H1 (cell line): ENCODE results near the gene ZMAT5. TPM values are rescaled to one million over a fixed set of nuclear protein-coding genes. Genes with fewer than 3 reads are reported as not detected.

ENCODE experiments used
- CHD7 ChIP-seq: fragments of 300-600 bp; sonication (generic); IDR thresholded peaks from 2 replicates; pipeline ENCODE4 v1.7.1; 2012; ENCODE audit warnings: low read length, moderate library complexity, mild to moderate bottlenecking, inconsistent platforms; ENCODE audit not compliant: insufficient replicate concordance
- GTF2F1 ChIP-seq: IDR thresholded peaks from 2 replicates; pipeline ENCODE4 v1.6.1; 2012; ENCODE audit warnings: low read depth, low read length, improper control_type of control experiment, borderline replicate concordance
- RAD21 ChIP-seq, 2 experiments: IDR thresholded peaks in 1 of 2; conservative IDR thresholded peaks in 1 of 2; 2 replicates each; pipeline ENCODE4 v1.6.1; 2011; ENCODE audit warnings: low read depth in 2 of 2, low read length in 2 of 2, improper control_type of control experiment in 1 of 2, inconsistent platforms in 1 of 2, mild to moderate bottlenecking in 1 of 2, moderate library complexity in 1 of 2
- RNF2 ChIP-seq: fragments of 200-900, 300-1000 bp; sonication (generic); IDR thresholded peaks from 2 replicates; pipeline ENCODE4 v1.7.1; 2016; ENCODE audit warnings: borderline replicate concordance, low read depth, mild to moderate bottlenecking, antibody characterized with exemption, low read length; ENCODE audit not compliant: poor library complexity, severe bottlenecking; ENCODE audit errors: missing control alignments
- TEAD4 ChIP-seq: IDR thresholded peaks from 2 replicates; pipeline ENCODE4 v1.6.1; 2012; ENCODE audit warnings: low read depth, low read length, inconsistent platforms, mixed read lengths
- polyA plus RNA-seq, 7 experiments: library from polyadenylated mRNA; depleted of rRNA in 3 of 7; stranded (reverse) in 5 of 7; unstranded in 2 of 7; fragments of >200 nt in 5 of 7; fragments of 200-250 nt in 2 of 7; gene quantifications; 1 replicate in 5 of 7; 2 replicates in 1 of 7; 4 replicates in 1 of 7; pipeline versions ENCODE4 v1.2.1 to v1.2.3, GENCODE V29; 2011 to 2013; ENCODE audit warnings: missing spikeins in 2 of 7, mixed read lengths in 2 of 7
- total RNA-seq: library from RNA; stranded (reverse); fragmentation: NEBNext Ultra II Directional; extraction: Animal tissue kit (Norgen Biotek cat#: 25700); gene quantifications from 2 replicates; pipeline ENCODE4 v1.2.1, GENCODE V29; 2021
- TF ChIP-seq, protein P1 (sequence below), 3 experiments: IDR thresholded peaks; 1 replicate in 2 of 3; 2 replicates in 1 of 3; pipeline versions ENCODE4 v1.5.1 to v1.6.1; 2011; ENCODE audit warnings: low read length in 3 of 3, mild to moderate bottlenecking in 3 of 3, inconsistent platforms in 2 of 3, low read depth in 1 of 3, moderate library complexity in 1 of 3; ENCODE audit not compliant: insufficient read depth in 1 of 3; ENCODE audit errors: control extremely low read depth in 1 of 3

ZMAT5 gene
- total and polyA plus RNA-seq, 2 of the 8 experiments (the other 6 are each of a cell fraction or from before 2014, with no cell fraction given), result 14.0 to 38.3 TPM

GRCh38 chr22:29734838-29735237 lies 32.0 kb downstream of the ZMAT5 start (continued):
- no peak for TF ChIP-seq CHD7
- peak; percentile 60; the same call in 1 of the 2 replicates for TF ChIP-seq TEAD4
- TF ChIP-seq RNF2, result no peak
- TF ChIP-seq, protein P1, sequence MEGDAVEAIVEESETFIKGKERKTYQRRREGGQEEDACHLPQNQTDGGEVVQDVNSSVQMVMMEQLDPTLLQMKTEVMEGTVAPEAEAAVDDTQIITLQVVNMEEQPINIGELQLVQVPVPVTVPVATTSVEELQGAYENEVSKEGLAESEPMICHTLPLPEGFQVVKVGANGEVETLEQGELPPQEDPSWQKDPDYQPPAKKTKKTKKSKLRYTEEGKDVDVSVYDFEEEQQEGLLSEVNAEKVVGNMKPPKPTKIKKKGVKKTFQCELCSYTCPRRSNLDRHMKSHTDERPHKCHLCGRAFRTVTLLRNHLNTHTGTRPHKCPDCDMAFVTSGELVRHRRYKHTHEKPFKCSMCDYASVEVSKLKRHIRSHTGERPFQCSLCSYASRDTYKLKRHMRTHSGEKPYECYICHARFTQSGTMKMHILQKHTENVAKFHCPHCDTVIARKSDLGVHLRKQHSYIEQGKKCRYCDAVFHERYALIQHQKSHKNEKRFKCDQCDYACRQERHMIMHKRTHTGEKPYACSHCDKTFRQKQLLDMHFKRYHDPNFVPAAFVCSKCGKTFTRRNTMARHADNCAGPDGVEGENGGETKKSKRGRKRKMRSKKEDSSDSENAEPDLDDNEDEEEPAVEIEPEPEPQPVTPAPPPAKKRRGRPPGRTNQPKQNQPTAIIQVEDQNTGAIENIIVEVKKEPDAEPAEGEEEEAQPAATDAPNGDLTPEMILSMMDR (IDR thresholded peaks at IDR 0.05; ENCODE audit: control extremely low read depth in 1 of 3, insufficient read depth in 1 of 3, low read depth in 1 of 3, low read length in 3 of 3), result peak; percentile 26 to 43 (median 31)
- no peak for TF ChIP-seq GTF2F1
- TF ChIP-seq RAD21 (IDR thresholded peaks at IDR 0.05 in 1 of 2, conservative IDR thresholded peaks at IDR 0.05 in 1 of 2; ENCODE audit: low read depth in 2 of 2, low read length in 2 of 2), result peak in 1 of 2 experiments; percentile 17; a peak in 2 of 4 replicates
